Stimulated activated CD4-positive, alpha-beta T cell treated with anti-CD3 and anti-CD28 coated beads, Interleukin-2, amount 100 ng/mL, for 4 hours (primary cell): ENCODE results near the gene ANTXR1.

Experiments
- DNase-seq: peaks from one replicate; pipeline ENCODE4 v3.0.0-alpha.2; 2020; ENCODE audit warnings: low read depth

The ANTXR1 gene

GRCh38 chr2:69280796-69281412 lies 267.9 kb downstream of the ANTXR1 start:
- no peak for DNase-seq

GRCh38 chr2:69285379-69285894 lies 272.5 kb downstream of the ANTXR1 start:
- no peak for DNase-seq

GRCh38 chr2:69287544-69287943 lies 274.6 kb downstream of the ANTXR1 start:
- DNase-seq, result no peak

GRCh38 chr2:69288429-69288828 lies 275.4 kb downstream of the ANTXR1 start:
- no peak for DNase-seq

DNA sequence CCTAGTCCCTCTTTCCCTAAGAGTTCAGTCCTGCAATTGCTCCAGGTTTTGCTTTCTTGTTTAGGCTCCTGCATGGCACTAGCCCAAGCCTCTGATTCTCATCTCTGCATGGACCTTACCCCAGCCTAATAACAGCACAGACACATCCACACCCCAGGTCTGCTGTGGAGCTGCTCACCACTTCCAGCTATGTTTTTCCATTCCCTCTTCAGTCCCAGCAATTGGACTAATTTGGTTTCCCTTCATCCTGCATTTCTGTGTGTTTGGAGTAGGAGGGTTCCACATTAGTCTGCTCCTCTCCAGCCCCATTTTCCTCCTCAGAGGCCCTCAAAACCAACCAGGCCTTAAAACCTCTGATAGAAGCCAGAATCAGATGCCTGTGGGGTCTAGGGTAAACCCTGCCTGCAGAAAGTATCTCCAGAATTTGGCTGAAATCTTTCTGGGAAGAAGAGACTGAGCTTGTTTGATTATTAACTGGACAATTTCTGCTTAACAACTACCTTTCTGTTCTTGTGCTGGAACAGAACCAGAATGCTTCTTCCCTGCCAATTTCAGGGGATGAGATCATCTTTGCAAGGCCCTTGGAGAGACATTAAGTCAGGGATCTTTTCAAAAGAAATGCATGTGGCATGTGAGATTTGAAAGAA lies 278.1 kb downstream of the ANTXR1 start:
- no peak for DNase-seq

DNA sequence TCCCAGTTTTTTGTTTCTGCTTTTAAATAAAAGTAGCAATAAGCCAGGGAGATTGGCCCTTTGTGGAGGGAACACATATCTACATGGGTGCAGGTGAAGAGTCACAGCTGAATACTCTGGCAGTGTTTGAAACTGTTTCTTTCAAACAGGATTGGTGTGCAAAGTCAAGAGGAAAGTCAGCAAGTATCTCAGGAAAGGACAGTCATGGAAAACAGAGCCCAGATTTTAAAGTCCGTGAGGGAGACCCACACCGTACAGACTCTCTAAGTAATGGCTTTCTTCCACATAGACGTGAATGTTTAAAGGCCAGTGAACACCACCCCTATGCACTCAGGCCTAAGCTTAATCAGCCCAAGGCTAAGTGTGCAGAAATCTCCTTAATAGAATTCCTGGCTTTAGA lies 278.7 kb downstream of the ANTXR1 start:
- no peak for DNase-seq

DNA sequence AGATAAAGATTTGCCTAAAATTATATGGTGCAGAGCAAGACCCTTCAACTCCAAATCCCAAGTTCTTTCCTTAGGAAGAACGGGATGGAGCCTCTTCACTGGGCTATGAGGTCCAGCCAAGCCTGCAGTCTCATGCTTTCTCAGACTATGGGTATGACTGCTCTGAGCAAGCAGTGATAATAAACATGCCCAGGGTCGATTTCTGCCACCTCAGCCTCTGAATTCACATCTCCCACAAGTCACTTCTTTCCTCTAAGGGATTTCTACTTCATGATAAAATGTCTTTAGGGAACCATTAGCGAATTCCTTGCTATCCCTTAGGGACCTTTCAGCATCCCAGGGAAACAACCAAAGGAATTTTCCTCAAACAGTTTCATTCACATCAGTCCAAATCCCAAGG lies 279.3 kb downstream of the ANTXR1 start:
- no peak for DNase-seq

GRCh38 chr2:69296421-69296820 lies 283.4 kb downstream of the ANTXR1 start:
- DNase-seq, result no peak

DNA sequence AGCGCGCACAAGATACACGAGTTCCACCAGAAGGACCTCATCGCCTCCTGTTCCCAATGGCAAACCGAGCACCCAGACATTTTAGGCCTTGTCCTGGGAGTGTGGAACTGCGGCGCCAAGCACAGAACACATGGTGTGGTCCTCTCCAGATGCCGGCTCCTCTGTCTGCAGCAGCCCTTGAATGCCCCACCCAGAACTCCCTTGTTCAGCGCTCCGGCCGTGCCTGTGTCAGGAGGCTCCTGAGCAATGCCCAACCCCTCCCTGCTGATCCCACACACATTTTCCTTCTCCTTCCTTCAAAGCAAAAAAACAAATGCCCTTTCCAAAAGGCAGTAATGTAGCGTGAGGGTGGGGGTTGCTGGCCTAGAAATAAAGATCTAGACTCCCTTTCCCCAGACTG lies 284.2 kb downstream of the ANTXR1 start:
- no peak for DNase-seq

GRCh38 chr2:69298261-69298660 lies 285.3 kb downstream of the ANTXR1 start:
- no peak for DNase-seq

DNA sequence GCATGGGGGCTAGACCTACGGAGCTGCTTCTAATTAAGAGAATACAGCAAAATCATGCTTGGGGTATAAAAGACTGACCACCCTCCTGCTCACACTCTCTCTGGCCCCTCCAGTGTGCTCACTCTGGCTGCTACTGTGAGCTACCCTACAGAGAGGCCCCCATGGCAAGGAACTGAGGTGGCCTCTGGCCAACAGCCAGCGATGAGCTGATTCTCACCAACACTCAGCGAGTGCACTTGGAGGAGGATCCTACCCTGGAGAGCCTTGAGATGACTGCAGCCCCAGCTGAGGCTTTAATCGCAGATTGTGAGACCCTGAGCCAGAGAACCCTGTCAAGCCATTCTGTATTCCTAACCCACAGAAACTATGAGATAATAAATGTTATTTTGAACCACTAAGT lies 285.9 kb downstream of the ANTXR1 start:
- no peak for DNase-seq
